ENCODE data around the gene PLEKHB1.

Gene PLEKHB1

DNA sequence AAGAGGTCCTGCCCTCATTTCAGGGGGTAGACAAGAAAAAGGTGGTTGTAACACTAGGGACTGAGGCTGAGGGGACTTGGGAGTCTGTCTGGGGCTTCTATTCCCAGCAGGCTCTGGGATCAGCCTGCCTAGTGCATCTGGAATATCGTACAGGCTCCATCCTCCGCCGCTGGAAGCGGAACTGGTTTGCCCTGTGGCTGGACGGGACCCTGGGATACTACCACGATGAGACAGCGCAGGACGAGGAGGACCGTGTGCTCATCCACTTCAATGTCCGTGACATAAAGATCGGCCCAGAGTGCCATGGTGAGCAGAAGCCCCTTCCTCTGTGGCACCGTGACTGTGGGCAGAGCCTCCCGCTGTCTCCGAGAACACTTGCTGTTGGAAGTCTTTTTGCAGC is 4.0 kb downstream of the PLEKHB1 start:
- H3K9me3 ChIP-seq (ENCODE audit: control insufficient read depth, insufficient read depth, low read length): no peaks in the 10 kb centered on the region
- no peak overlapping the region for H3K9ac ChIP-seq (ENCODE audit: low read depth, low read length)
- peaks cover 1% of the 10 kb centered on the region for H3K27me3 ChIP-seq (ENCODE audit: control insufficient read depth, insufficient read depth, low read length)
- peaks cover 18% of the 10 kb centered on the region for H3K4me1 ChIP-seq (ENCODE audit: control insufficient read depth, insufficient read depth, low read length)
- H3K36me3 ChIP-seq (ENCODE audit: control insufficient read depth, insufficient read depth, low read length): no peaks in the 10 kb centered on the region
- H3K4me3 ChIP-seq (ENCODE audit: low read depth, low read length): no peak overlapping the region

DNA sequence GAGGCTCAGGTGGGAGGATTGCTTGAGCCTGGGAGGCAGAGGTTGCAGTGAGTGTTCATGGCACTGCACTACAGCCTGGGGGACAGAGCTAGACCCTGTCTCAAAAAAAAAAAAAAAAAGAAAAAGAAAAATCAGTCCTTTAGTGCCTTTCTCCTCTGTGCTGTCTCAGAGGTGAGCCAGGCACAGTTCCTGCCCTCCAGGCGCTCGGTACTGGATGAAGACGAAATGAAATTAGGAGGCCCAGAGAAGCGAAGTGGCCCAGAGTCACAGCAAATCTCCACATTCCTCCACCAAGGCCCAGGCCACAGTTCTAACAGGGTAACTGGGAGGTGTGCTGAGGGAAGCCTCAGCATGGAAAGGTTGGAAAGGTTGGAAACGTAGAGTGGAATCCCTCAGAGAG is 4.9 kb downstream of the PLEKHB1 start:
- Histone ChIP-seq H3K4me3 (ENCODE audit: low read depth, low read length) (no peak overlapping the region), H3K36me3 (ENCODE audit: control insufficient read depth, insufficient read depth, low read length) (peaks cover 2% of the 10 kb centered on the region), H3K4me1 (ENCODE audit: control insufficient read depth, insufficient read depth, low read length) (peaks cover 18% of the 10 kb centered on the region), H3K9me3 (ENCODE audit: control insufficient read depth, insufficient read depth, low read length) (no peaks in the 10 kb centered on the region), H3K27me3 (ENCODE audit: control insufficient read depth, insufficient read depth, low read length) (no peaks in the 10 kb centered on the region), H3K9ac (ENCODE audit: low read depth, low read length) (no peak overlapping the region)

DNA sequence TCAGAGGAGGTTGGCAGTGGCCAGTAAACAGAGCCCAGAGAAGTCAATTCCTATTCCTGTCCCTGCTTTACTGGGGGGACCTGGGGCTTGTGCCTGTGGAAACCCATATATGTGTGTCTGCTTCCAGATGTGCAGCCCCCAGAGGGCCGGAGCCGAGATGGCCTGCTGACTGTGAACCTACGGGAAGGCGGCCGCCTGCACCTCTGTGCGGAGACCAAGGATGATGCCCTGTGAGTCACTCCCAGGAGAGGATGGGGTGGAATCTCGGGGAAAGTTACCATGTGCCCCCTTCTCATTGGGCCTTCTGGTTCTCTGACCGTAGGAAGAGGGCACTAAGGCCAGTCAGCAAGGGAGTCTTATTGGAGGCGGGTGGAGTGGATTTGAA is 5.3 kb downstream of the PLEKHB1 start:
- Histone ChIP-seq H3K36me3 (ENCODE audit: control insufficient read depth, insufficient read depth, low read length) (peaks cover 2% of the 10 kb centered on the region), H3K4me1 (ENCODE audit: control insufficient read depth, insufficient read depth, low read length) (peaks cover 16% of the 10 kb centered on the region), H3K9me3 (ENCODE audit: control insufficient read depth, insufficient read depth, low read length) (no peaks in the 10 kb centered on the region), H3K27me3 (ENCODE audit: control insufficient read depth, insufficient read depth, low read length) (no peaks in the 10 kb centered on the region), H3K4me3 (ENCODE audit: low read depth, low read length) (no peak overlapping the region), H3K9ac (ENCODE audit: low read depth, low read length) (no peak overlapping the region)

DNA sequence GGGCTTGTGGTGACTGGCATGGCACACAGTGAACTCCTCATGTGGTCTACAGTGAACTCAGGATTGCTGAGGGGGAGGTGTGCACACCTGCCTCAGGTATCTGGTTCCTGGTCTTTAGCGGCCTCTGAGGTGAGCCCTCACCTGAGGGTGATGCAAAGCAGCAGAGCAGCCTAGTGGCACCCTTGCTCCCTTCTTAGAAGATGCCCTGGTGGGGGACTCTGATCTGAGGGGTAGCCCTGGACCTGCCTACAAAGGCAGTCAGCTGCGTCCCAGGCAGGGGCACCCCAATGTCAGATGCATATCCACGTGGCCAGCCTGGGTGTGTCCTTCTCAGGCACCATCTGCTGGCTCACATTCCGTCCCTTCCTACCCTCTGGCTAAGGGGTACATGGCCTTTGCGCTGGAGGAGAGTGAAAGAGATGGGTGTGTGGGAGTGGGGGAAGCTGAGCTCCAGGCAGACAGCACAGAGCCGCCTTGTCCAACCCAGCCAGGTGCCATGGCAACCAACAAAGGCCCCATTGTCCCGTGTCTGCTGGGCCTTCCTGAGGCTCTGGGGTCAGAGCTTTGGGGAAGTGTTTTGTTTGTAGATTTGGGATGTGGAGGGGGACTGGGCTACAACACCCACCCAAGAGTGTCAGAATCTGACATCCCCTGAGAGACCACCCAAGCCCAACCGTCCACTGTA is 5.8 kb downstream of the PLEKHB1 start:
- no peak overlapping the region for H3K9ac ChIP-seq (ENCODE audit: low read depth, low read length)
- H3K36me3 ChIP-seq (ENCODE audit: control insufficient read depth, insufficient read depth, low read length): peaks cover 2% of the 10 kb centered on the region
- no peak overlapping the region for H3K4me3 ChIP-seq (ENCODE audit: low read depth, low read length)
- H3K4me1 ChIP-seq (ENCODE audit: control insufficient read depth, insufficient read depth, low read length): peaks cover 11% of the 10 kb centered on the region
- no peaks in the 10 kb centered on the region for H3K27me3 ChIP-seq (ENCODE audit: control insufficient read depth, insufficient read depth, low read length)
- H3K9me3 ChIP-seq (ENCODE audit: control insufficient read depth, insufficient read depth, low read length): no peaks in the 10 kb centered on the region

DNA sequence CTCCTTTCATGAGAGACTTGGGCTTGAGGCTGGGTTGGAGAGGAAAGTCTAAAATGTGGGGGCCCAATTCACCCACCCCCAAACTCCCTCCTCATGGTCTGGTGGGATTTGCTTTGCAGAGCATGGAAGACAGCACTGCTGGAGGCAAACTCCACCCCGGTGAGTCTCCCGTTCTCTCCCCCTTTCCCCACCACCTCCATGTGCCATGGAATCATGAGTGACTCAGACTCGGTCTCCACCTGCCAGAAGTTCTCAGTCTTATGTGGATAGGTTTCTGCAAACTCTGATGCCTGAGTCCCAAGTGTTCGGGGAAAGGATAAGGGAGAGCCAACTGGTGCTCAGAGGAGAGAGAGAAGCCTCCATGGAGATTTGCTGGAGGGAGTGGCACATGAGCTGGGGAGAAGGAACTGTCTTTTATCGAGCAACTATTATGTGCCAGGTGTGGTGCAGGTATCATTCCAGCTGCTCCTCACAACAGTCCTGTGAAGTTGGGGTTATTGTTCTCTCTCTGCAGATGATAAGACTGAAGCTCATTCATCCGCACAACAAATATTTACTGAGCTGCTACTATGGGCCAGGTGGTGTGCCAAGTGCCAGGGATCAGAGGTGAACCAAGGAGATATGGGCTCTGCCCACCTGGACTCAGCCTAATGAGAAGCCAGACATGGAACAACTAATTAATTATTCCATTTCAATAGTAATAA is 6.6 kb downstream of the PLEKHB1 start:
- Histone ChIP-seq H3K36me3 (ENCODE audit: control insufficient read depth, insufficient read depth, low read length) (peaks cover 2% of the 10 kb centered on the region), H3K9ac (ENCODE audit: low read depth, low read length) (no peak overlapping the region), H3K27me3 (ENCODE audit: control insufficient read depth, insufficient read depth, low read length) (no peaks in the 10 kb centered on the region), H3K4me3 (ENCODE audit: low read depth, low read length) (no peak overlapping the region), H3K9me3 (ENCODE audit: control insufficient read depth, insufficient read depth, low read length) (no peaks in the 10 kb centered on the region), H3K4me1 (ENCODE audit: control insufficient read depth, insufficient read depth, low read length) (peaks cover 7% of the 10 kb centered on the region)

DNA sequence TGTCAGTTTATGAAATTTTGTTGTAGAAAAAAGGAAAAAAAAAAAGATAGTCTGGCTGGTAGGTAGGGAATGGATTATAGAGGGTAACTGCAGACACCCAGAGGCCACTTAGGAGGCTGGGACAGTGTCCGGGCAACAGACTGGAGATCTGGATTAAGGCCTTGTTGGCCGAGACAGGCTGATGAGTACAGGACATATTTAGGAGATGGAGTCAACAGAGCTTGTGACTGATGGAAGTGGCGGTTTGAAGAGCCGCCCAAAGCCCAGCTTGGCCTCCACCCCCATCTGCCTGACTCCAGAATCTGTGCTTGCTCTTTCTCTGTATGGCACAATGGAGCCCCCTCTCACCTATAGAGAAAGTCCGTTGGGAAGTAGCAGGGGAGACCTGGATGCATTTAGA is 7.6 kb downstream of the PLEKHB1 start:
- H3K9ac ChIP-seq (ENCODE audit: low read depth, low read length): no peak overlapping the region
- peaks cover 3% of the 10 kb centered on the region for H3K4me1 ChIP-seq (ENCODE audit: control insufficient read depth, insufficient read depth, low read length)
- H3K9me3 ChIP-seq (ENCODE audit: control insufficient read depth, insufficient read depth, low read length): no peaks in the 10 kb centered on the region
- H3K36me3 ChIP-seq (ENCODE audit: control insufficient read depth, insufficient read depth, low read length): peaks cover 2% of the 10 kb centered on the region
- no peak overlapping the region for H3K4me3 ChIP-seq (ENCODE audit: low read depth, low read length)
- H3K27me3 ChIP-seq (ENCODE audit: control insufficient read depth, insufficient read depth, low read length): no peaks in the 10 kb centered on the region

DNA sequence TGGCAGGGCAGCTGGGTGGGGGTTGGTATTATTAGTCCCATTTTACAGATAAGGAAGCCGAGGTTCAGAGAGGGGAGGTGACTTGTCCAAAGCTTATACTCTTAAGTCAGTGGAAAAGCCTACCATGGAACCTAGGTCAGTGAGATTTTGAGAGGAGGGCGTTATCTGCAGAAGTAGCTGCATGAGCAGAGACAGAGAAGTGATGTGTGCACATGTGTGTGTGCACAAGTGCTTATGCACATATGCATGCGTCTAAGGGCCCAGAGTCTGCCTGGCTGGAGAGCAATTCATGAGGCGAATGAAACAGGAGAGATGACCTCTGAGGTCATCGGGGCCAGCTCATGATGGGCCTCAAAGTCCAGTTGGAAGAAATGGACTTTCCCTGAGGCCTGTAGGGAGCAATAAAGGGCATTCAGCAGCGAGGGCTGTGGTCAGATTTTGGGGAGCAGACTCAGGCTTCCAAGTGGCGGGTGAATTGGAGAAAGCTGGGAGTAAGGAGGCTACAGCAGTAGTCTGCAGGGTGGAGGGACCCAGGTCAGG is 8.2 kb downstream of the PLEKHB1 start:
- peaks cover 4% of the 10 kb centered on the region for H3K27me3 ChIP-seq (ENCODE audit: control insufficient read depth, insufficient read depth, low read length)
- H3K36me3 ChIP-seq (ENCODE audit: control insufficient read depth, insufficient read depth, low read length): peaks cover 2% of the 10 kb centered on the region
- H3K9ac ChIP-seq (ENCODE audit: low read depth, low read length): no peak overlapping the region
- H3K4me1 ChIP-seq (ENCODE audit: control insufficient read depth, insufficient read depth, low read length): peaks cover 3% of the 10 kb centered on the region
- H3K4me3 ChIP-seq (ENCODE audit: low read depth, low read length): no peak overlapping the region
- H3K9me3 ChIP-seq (ENCODE audit: control insufficient read depth, insufficient read depth, low read length): no peaks in the 10 kb centered on the region

DNA sequence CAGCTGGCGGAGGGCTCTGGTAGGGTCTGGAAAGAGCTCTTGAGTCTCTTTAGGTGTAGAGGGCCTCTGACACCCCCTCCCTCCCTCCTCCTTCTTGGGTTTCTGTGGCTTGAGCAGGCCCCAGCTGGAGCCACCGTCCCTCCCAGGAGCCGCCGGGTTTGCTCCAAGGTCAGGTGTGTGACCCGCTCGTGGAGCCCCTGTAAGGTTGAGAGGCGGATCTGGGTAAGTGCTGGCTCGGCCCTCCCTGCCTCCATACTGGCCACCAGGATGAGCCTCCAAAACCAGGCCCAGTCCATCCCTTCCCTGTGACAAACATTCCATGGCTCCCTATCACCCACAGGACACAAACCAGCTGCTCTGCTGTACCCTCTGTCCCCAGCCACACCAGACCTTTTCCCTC is 9.3 kb downstream of the PLEKHB1 start:
- H3K9me3 ChIP-seq (ENCODE audit: control insufficient read depth, insufficient read depth, low read length): no peaks in the 10 kb centered on the region
- H3K9ac ChIP-seq (ENCODE audit: low read depth, low read length): no peak overlapping the region
- H3K36me3 ChIP-seq (ENCODE audit: control insufficient read depth, insufficient read depth, low read length): peaks cover 2% of the 10 kb centered on the region
- peaks cover 3% of the 10 kb centered on the region for H3K4me1 ChIP-seq (ENCODE audit: control insufficient read depth, insufficient read depth, low read length)
- no peak overlapping the region for H3K4me3 ChIP-seq (ENCODE audit: low read depth, low read length)
- H3K27me3 ChIP-seq (ENCODE audit: control insufficient read depth, insufficient read depth, low read length): peaks cover 12% of the 10 kb centered on the region

DNA sequence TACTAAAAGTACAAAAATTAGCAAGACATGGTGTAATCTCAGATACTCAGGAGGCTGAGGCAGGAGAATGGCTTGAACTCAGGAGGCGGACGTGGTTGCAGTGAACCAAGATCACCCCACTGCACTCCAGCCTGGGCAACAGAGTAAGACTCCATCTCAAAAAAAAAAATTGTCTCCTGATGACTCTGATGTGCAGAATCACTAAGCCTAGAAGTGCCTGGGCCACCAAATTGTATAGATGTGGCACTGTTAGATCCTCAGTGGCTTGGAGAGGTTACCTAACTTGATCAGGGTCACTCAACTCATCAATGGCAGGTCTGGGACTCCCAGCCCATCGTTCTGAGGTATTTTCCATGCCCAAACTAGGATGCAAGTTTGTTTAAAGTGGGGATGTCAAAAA is 10.6 kb downstream of the PLEKHB1 start:
- Histone ChIP-seq H3K4me1 (ENCODE audit: control insufficient read depth, insufficient read depth, low read length) (peaks cover 2% of the 10 kb centered on the region), H3K36me3 (ENCODE audit: control insufficient read depth, insufficient read depth, low read length) (peaks cover 2% of the 10 kb centered on the region), H3K27me3 (ENCODE audit: control insufficient read depth, insufficient read depth, low read length) (peaks cover 17% of the 10 kb centered on the region), H3K4me3 (ENCODE audit: low read depth, low read length) (no peak overlapping the region), H3K9me3 (ENCODE audit: control insufficient read depth, insufficient read depth, low read length) (no peaks in the 10 kb centered on the region), H3K9ac (ENCODE audit: low read depth, low read length) (no peak overlapping the region)

DNA sequence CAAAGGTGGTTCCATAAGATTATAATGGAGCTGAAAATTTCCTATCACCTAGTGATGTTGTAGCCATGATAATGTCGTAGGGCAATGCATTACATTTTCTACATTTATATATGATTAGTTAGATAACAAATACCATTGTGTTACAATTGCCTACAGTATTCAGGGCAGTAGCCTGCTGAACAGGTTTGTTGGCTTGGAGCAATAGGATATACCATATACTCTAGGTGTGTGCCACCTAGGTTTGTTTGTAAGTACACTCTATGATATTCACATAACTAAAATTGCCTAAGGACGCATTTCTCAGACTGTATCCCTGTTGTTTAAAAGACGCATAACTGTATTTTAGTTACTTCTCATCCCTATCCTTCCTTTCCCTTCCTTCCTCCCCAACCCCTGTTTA is 13.6 kb downstream of the PLEKHB1 start:
- H3K4me1 ChIP-seq (ENCODE audit: control insufficient read depth, insufficient read depth, low read length): peaks cover 9% of the 10 kb centered on the region
- peaks cover 2% of the 10 kb centered on the region for H3K36me3 ChIP-seq (ENCODE audit: control insufficient read depth, insufficient read depth, low read length)
- H3K4me3 ChIP-seq (ENCODE audit: low read depth, low read length): no peak overlapping the region
- H3K27me3 ChIP-seq (ENCODE audit: control insufficient read depth, insufficient read depth, low read length): peaks cover 25% of the 10 kb centered on the region
- H3K9ac ChIP-seq (ENCODE audit: low read depth, low read length): no peak overlapping the region
- no peaks in the 10 kb centered on the region for H3K9me3 ChIP-seq (ENCODE audit: control insufficient read depth, insufficient read depth, low read length)

DNA sequence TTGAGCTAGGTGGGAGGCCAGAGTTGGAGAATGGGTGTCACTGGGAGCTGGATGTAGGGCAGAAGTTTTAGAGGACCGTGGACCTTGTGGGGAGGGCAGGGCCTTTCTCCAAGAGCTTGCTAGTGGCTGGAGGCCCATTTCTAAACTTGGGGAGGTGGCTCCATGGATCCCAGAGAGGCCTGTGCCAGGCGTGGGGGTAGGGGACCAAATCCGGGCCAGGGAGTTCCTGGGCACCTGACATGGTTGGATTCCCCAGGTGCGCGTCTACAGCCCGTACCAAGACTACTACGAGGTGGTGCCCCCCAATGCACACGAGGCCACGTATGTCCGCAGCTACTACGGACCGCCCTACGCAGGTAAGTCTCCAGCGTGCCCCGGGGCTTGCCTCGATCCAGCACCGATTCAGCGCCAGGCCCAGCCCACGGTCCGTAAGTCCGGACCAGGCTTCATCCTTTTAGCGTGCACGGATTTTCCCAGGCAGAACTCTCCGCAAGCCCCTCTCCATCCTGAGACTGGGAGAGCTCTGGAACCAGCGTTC is 14.2 kb downstream of the PLEKHB1 start:
- Histone ChIP-seq H3K36me3 (ENCODE audit: control insufficient read depth, insufficient read depth, low read length) (peaks cover 2% of the 10 kb centered on the region), H3K4me1 (ENCODE audit: control insufficient read depth, insufficient read depth, low read length) (peaks cover 10% of the 10 kb centered on the region), H3K9ac (ENCODE audit: low read depth, low read length) (no peak overlapping the region), H3K27me3 (ENCODE audit: control insufficient read depth, insufficient read depth, low read length) (peaks cover 25% of the 10 kb centered on the region), H3K4me3 (ENCODE audit: low read depth, low read length) (peak overlapping the region; percentile 42), H3K9me3 (ENCODE audit: control insufficient read depth, insufficient read depth, low read length) (no peaks in the 10 kb centered on the region)

Measured in iPS-15b (cell line).